HCT116 (cell line): ENCODE results near the gene EPHA8. TPM values are rescaled to one million over a fixed set of nuclear protein-coding genes. Genes with fewer than 3 reads are reported as not detected.

ENCODE experiments used
- ATAC-seq: fragments of 200-7000 bp; cut with Tn5 transposase; 2 replicates; pipeline ENCODE4 v1.9.1; 2020; ENCODE audit warnings: mild to moderate bottlenecking, moderate library complexity
- BruUV-seq: library from RNA; stranded (reverse); fragments of 400-500 nt; replicated peaks from 2 replicates; lab custom pipeline; 2021; lab: Mats Ljungman, UMichigan
- CTCF ChIA-PET: fragments of 300-600 bp; sonication (Branson Sonifier 250); formaldehyde crosslinking; loops from one replicate; lab custom pipeline; 2021; ENCODE audit warnings: antibody characterized with exemption; lab: Charles Lee
- POLR2A ChIA-PET: fragments of 300-600, 350-600 bp; sonication (Branson Sonifier 250); formaldehyde crosslinking; loops from one replicate; lab custom pipeline; 2021; ENCODE audit warnings: antibody characterized with exemption; lab: Charles Lee
- RAD21 ChIA-PET, 2 experiments: fragments of 300-600 bp; sonication (Branson Sonifier 250); formaldehyde crosslinking; loops; one replicate each; lab custom pipeline; 2023; ENCODE audit warnings: low total read pairs in 2 of 2; ENCODE audit not compliant: uncharacterized antibody in 2 of 2, unreplicated experiment in 2 of 2, low non-redundant PET in 1 of 2; lab: Charles Lee
- DNase-seq: peaks from one replicate; pipeline ENCODE4 v3.0.0-alpha.2; 2010; ENCODE audit warnings: low read depth, low spot score
- H2AFZ ChIP-seq: fragments of 200-600 bp; shearing (Covaris generic), sonication (generic); 2 replicates; pipeline ENCODE4 v1.6.1; 2017; ENCODE audit warnings: low read depth, mixed run types, mixed read lengths, antibody characterized with exemption, low read length; ENCODE audit not compliant: poor library complexity, severe bottlenecking
- H3K27ac ChIP-seq: 2 replicates; pipeline ENCODE4 v1.5.1; 2012; ENCODE audit warnings: low read depth, low read length
- H3K27me3 ChIP-seq: fragments of 200-600 bp; sonication (generic); 2 replicates; pipeline ENCODE4 v1.6.1; 2016; ENCODE audit warnings: mixed run types, low read length, mixed read lengths; ENCODE audit not compliant: insufficient read depth
- H3K36me3 ChIP-seq, 2 experiments: fragments of 200-500 bp in 1 of 2; fragments of 200-600 bp in 1 of 2; sonication (Bioruptor generic) in 1 of 2; sonication (generic) in 1 of 2; 2 replicates each; pipeline versions ENCODE4 v1.5.1 to v1.6.1; 2014 to 2016; ENCODE audit warnings: low read length in 2 of 2, inconsistent platforms in 1 of 2, mixed read lengths in 1 of 2, mixed run types in 1 of 2; ENCODE audit not compliant: insufficient read depth in 2 of 2, control insufficient read depth in 1 of 2
- H3K4me1 ChIP-seq, 2 experiments: fragments of 200-600 bp in 1 of 2; sonication (generic) in 1 of 2; 2 replicates each; pipeline versions ENCODE4 v1.5.1 to v1.6.1; 2012 to 2017; ENCODE audit warnings: low read length in 2 of 2, inconsistent platforms in 1 of 2, mild to moderate bottlenecking in 1 of 2, mixed read lengths in 1 of 2, mixed run types in 1 of 2, moderate library complexity in 1 of 2; ENCODE audit not compliant: insufficient read depth in 2 of 2, control insufficient read depth in 1 of 2
- H3K4me2 ChIP-seq: fragments of 200-600 bp; sonication (generic); 2 replicates; pipeline ENCODE4 v1.6.1; 2017; ENCODE audit warnings: mixed run types, low read length, mixed read lengths
- H3K4me3 ChIP-seq, 2 experiments: fragments of 200-600 bp in 1 of 2; sonication (generic) in 1 of 2; replicated peaks in 1 of 2; 2 replicates each; pipeline ENCODE4 v1.5.1; 2011 to 2016; ENCODE audit warnings: low read length in 2 of 2, control low read depth in 1 of 2, low read depth in 1 of 2, mild to moderate bottlenecking in 1 of 2, mixed read lengths in 1 of 2, mixed run types in 1 of 2
- H3K79me2 ChIP-seq: fragments of 200-600 bp; sonication (generic); 2 replicates; pipeline ENCODE4 v1.6.1; 2017; ENCODE audit warnings: mild to moderate bottlenecking, mixed run types, low read length, moderate library complexity, mixed read lengths; ENCODE audit not compliant: insufficient read depth
- H3K9ac ChIP-seq: fragments of 200-600 bp; sonication (generic); 2 replicates; pipeline ENCODE4 v1.6.1; 2016; ENCODE audit warnings: low read length, mixed read lengths
- H3K9me2 ChIP-seq: fragments of 200-600 bp; sonication (generic), shearing (Covaris generic); 2 replicates; pipeline ENCODE4 v1.6.1; 2017; ENCODE audit warnings: mixed run types, mild to moderate bottlenecking, moderate library complexity; ENCODE audit not compliant: insufficient read depth
- H3K9me3 ChIP-seq, 2 experiments: fragments of 200-500 bp in 1 of 2; fragments of 200-600 bp in 1 of 2; sonication (Bioruptor generic) in 1 of 2; sonication (generic) in 1 of 2; 2 replicates each; pipeline ENCODE4 v1.6.1; 2014 to 2017; ENCODE audit warnings: low read length in 2 of 2, mixed read lengths in 2 of 2, inconsistent platforms in 1 of 2, low read depth in 1 of 2, mild to moderate bottlenecking in 1 of 2, mixed run types in 1 of 2, moderate library complexity in 1 of 2; ENCODE audit not compliant: control insufficient read depth in 1 of 2, insufficient read depth in 1 of 2
- H4K20me1 ChIP-seq: fragments of 200-600 bp; sonication (generic), shearing (Covaris generic); 2 replicates; pipeline ENCODE4 v1.6.1; 2017; ENCODE audit warnings: mixed run types, mild to moderate bottlenecking, moderate library complexity; ENCODE audit not compliant: insufficient read depth
- CEBPB ChIP-seq: IDR thresholded peaks from 2 replicates; pipeline ENCODE4 v1.6.1; 2012; ENCODE audit warnings: low read depth
- ELF1 ChIP-seq: IDR thresholded peaks from 2 replicates; pipeline ENCODE4 v1.6.1; 2012; ENCODE audit warnings: low read depth, borderline replicate concordance
- EZH2 ChIP-seq: fragments of 200-600 bp; sonication (generic); IDR thresholded peaks from 2 replicates; pipeline ENCODE4 v1.6.1; 2017; ENCODE audit warnings: antibody characterized with exemption, mixed run types
- EZH2phosphoT487 ChIP-seq: fragments of 200-600 bp; IDR thresholded peaks from 2 replicates; pipeline ENCODE4 v1.6.1; 2018; ENCODE audit warnings: antibody characterized with exemption, borderline replicate concordance
- JUND ChIP-seq: IDR thresholded peaks from 2 replicates; pipeline ENCODE4 v1.6.1; 2012
- POLR2AphosphoS5 ChIP-seq: IDR thresholded peaks from 2 replicates; pipeline ENCODE4 v1.6.1; 2011; ENCODE audit warnings: mild to moderate bottlenecking, low read depth, low read length, moderate library complexity
- RAD21 ChIP-seq: IDR thresholded peaks from 2 replicates; pipeline ENCODE4 v1.6.1; 2012; ENCODE audit warnings: low read depth, mild to moderate bottlenecking
- SIN3A ChIP-seq: IDR thresholded peaks from 2 replicates; pipeline ENCODE4 v1.6.1; 2012; ENCODE audit warnings: low read depth
- SP1 ChIP-seq: IDR thresholded peaks from 2 replicates; pipeline ENCODE4 v1.6.1; 2012; ENCODE audit warnings: low read depth
- TCF7L2 ChIP-seq: IDR thresholded peaks from 2 replicates; pipeline ENCODE4 v1.7.0; 2011; ENCODE audit warnings: borderline replicate concordance, inconsistent platforms; ENCODE audit not compliant: insufficient read depth, insufficient read length; ENCODE audit errors: extremely low read depth
- YY1 ChIP-seq: IDR thresholded peaks from 2 replicates; pipeline ENCODE4 v1.6.1; 2011; ENCODE audit warnings: low read length, low read depth, moderate library complexity, mild to moderate bottlenecking; ENCODE audit not compliant: insufficient replicate concordance; ENCODE audit errors: extremely low read depth
- ZFX ChIP-seq: fragments of 450-650 bp; IDR thresholded peaks from 2 replicates; pipeline ENCODE4 v1.6.1; 2017
- intact Hi-C: fragments of 100-400 bp; cut with micrococcal nuclease; formaldehyde crosslinking; loops from 2 replicates; pipeline ENCODE4 v1.10.0; 2022
- total RNA-seq: library from RNA; stranded (reverse); gene quantifications from one replicate; pipeline ENCODE4 v1.2.1, GENCODE V29; 2021; ENCODE audit not compliant: unreplicated experiment
- TF ChIP-seq, protein P1 (sequence below): IDR thresholded peaks from 2 replicates; pipeline ENCODE4 v1.6.1; 2012
- TF ChIP-seq, protein P2 (sequence below), 3 experiments: fragments of 200-600 bp in 1 of 3; sonication (generic) in 1 of 3; IDR thresholded peaks in 2 of 3; conservative IDR thresholded peaks in 1 of 3; 2 replicates each; pipeline ENCODE4 v1.5.1; 2012 to 2017; ENCODE audit warnings: low read depth in 2 of 3, low read length in 2 of 3, antibody characterized with exemption in 1 of 3, borderline replicate concordance in 1 of 3, control low read depth in 1 of 3, mild to moderate bottlenecking in 1 of 3, mixed read lengths in 1 of 3, mixed run types in 1 of 3, moderate library complexity in 1 of 3; ENCODE audit not compliant: insufficient read depth in 1 of 3
- TF ChIP-seq, protein P3 (sequence below): IDR thresholded peaks from 2 replicates; pipeline ENCODE4 v1.6.1; 2012

EPHA8 gene
- total RNA-seq, 1 experiment from 2014 or later, result 0.30 TPM

DNA sequence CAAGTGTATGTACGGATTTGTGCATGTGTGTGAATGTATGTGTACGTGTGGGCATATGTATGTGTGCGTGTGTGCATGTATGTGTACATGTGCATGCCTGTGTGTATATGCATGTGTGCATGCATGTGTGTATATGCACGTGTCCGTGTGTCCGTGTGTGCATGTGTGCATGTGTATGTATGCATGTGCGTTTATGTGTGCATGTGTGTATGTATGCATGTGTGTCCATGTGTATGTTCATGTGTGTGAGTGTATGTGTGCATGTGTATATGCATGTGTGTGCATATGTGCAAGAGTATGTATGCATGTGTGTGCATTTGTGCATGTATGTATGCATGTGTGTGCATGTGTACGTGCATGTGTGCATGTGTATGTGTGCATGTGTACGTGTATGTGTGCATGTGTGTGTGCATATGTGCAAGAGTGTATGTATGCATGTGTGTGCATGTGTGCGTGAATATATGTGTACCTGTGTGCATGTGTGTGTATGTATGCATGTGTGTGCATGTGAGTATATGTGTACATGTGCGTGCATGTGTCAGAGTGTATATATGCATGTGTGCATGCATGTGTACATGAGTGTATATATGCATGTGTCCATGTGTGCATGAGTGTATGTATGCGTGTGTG, 15.6 kb downstream of the EPHA8 start:
- H3K9me2 ChIP-seq, result no peaks in the 10 kb centered on the region
- ATAC-seq (no peak), DNase-seq (no peak)
- H4K20me1 ChIP-seq, result no peaks in the 10 kb centered on the region
- no peaks in the 10 kb centered on the region for H3K4me1 ChIP-seq
- POLR2A ChIA-PET, result no interaction called here
- no peaks in the 10 kb centered on the region for H3K79me2 ChIP-seq
- RAD21 ChIA-PET, result no interaction called here
- no peak overlapping the region for H3K4me2 ChIP-seq
- TF ChIP-seq CEBPB (no peak), RAD21 (no peak), SP1 (no peak), SIN3A (no peak), POLR2AphosphoS5 (no peak), ELF1 (no peak), TCF7L2 (no peak), EZH2 (no peak), EZH2phosphoT487 (no peak), YY1 (no peak), ZFX (no peak), JUND (no peak)
- TF ChIP-seq, protein P1, sequence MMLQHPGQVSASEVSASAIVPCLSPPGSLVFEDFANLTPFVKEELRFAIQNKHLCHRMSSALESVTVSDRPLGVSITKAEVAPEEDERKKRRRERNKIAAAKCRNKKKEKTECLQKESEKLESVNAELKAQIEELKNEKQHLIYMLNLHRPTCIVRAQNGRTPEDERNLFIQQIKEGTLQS, result no peak
- TF ChIP-seq, protein P2, sequence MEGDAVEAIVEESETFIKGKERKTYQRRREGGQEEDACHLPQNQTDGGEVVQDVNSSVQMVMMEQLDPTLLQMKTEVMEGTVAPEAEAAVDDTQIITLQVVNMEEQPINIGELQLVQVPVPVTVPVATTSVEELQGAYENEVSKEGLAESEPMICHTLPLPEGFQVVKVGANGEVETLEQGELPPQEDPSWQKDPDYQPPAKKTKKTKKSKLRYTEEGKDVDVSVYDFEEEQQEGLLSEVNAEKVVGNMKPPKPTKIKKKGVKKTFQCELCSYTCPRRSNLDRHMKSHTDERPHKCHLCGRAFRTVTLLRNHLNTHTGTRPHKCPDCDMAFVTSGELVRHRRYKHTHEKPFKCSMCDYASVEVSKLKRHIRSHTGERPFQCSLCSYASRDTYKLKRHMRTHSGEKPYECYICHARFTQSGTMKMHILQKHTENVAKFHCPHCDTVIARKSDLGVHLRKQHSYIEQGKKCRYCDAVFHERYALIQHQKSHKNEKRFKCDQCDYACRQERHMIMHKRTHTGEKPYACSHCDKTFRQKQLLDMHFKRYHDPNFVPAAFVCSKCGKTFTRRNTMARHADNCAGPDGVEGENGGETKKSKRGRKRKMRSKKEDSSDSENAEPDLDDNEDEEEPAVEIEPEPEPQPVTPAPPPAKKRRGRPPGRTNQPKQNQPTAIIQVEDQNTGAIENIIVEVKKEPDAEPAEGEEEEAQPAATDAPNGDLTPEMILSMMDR (IDR thresholded peaks at IDR 0.05 in 2 of 3, conservative IDR thresholded peaks at IDR 0.05 in 1 of 3; ENCODE audit: borderline replicate concordance in 1 of 3, insufficient read depth in 1 of 3, low read depth in 2 of 3, low read length in 2 of 3), result no peak
- TF ChIP-seq, protein P3, sequence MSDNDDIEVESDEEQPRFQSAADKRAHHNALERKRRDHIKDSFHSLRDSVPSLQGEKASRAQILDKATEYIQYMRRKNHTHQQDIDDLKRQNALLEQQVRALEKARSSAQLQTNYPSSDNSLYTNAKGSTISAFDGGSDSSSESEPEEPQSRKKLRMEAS, result no peak
- H3K27ac ChIP-seq, result no peak overlapping the region
- peaks cover 0 to 18% of the 10 kb centered on the region in 2 experiments; a peak in 1 of 4 replicates for H3K9me3 ChIP-seq
- CTCF ChIA-PET, result no interaction called here
- no peak overlapping the region for H3K9ac ChIP-seq
- no peak overlapping the region for H2AFZ ChIP-seq
- intact Hi-C loops, result no loop called here
- no TSS peak for BruUV-seq
- H3K27me3 ChIP-seq, result no peaks in the 10 kb centered on the region; the same call in 1 of the 2 replicates
- no peaks in the 10 kb centered on the region for H3K36me3 ChIP-seq
- H3K4me3 ChIP-seq, result no peak overlapping the region
